ENCODE results near the gene FOCAD. TPM values are rescaled to one million over a fixed set of nuclear protein-coding genes. Genes with fewer than 3 reads are reported as not detected.

Gene FOCAD
- total and polyA plus RNA-seq, 2 of the 8 experiments (the other 6 are each of a cell fraction or from before 2014, with no cell fraction given): 22.0 to 38.4 TPM

DNA sequence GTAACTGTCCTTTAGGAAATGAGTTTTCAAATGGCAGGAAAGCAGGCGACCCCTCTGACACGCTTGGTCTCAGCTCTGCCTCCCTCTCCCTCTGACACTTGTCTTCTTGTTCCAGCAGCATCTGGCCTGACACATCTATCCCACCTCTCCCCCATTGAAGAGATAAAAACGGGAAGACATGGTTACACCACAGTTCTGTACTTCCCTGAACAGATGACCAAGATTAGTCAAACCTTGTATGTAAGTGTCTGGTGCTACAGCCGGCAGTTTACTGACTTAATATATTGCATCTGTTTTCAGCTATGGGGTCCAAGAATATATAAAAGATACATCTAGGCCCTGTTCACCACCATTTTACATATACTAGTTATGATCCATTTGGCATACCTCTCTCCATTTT, 32.1 kb upstream of the FOCAD start:
- WGBS, 2 experiments (ENCODE audit: extremely low coverage in 1 of 2, insufficient coverage in 1 of 2, insufficient read length in 1 of 2, insufficient replicate concordance in 2 of 2, low coverage in 1 of 2, low lambda C conversion rate in 2 of 2, missing lambda C conversion rate in 1 of 2): 83% methylated on average over 4 of the region's 4 CpGs; no CpG with 5 or more reads in 1 of the 2 experiments
- no peak for FAIRE-seq
- H3K4me2 ChIP-seq (ENCODE audit: insufficient read depth in 1 of 2, low read depth in 2 of 2, low read length in 2 of 2): no peak overlapping the region
- no peaks in the 10 kb centered on the region for H3K9me3 ChIP-seq (ENCODE audit: insufficient read depth in 2 of 2, low read depth in 1 of 2, low read length in 1 of 2)
- H4K5ac ChIP-seq (ENCODE audit: insufficient read length, low read depth, low read length): no peak overlapping the region
- no peaks in the 10 kb centered on the region for H3K4me1 ChIP-seq (replicated peaks in 1 of 4; ENCODE audit: control insufficient read depth in 3 of 4, insufficient read depth in 4 of 4, low read length in 3 of 4)
- H3K23me2 ChIP-seq (ENCODE audit: low read depth, low read length): no peaks in the 10 kb centered on the region
- H4K8ac ChIP-seq (ENCODE audit: extremely low read depth, insufficient read depth, low read length): no peak overlapping the region
- no peaks in the 10 kb centered on the region for H3K36me3 ChIP-seq (ENCODE audit: control insufficient read depth in 2 of 4, insufficient read depth in 4 of 4, low read length in 3 of 4)
- no peak for DNase-seq (ENCODE audit: low read depth in 1 of 2, low spot score in 2 of 2)
- no peak overlapping the region for H2AK5ac ChIP-seq (ENCODE audit: low read depth, low read length)
- CTCF ChIA-PET (ENCODE audit: partially characterized antibody): interaction anchor here (1.5 kb wide), 1 partner anchor 27 kb away, joined by 3 read pairs; no protein-coding TSS in a partner anchor
- H3K27me3 ChIP-seq (replicated peaks in 1 of 4; ENCODE audit: control insufficient read depth in 3 of 4, extremely low read depth in 1 of 4, insufficient read depth in 3 of 4, low read length in 3 of 4): no peaks in the 10 kb centered on the region
- no peak overlapping the region for H2BK20ac ChIP-seq (ENCODE audit: low read length)
- POLR2A ChIA-PET (ENCODE audit: partially characterized antibody): no interaction called here
- no peak overlapping the region for H3K27ac ChIP-seq (ENCODE audit: low read depth, low read length)
- no peak overlapping the region; the same call in 1 of the 2 replicates for H2AFZ ChIP-seq (ENCODE audit: low read length)
- H3K4ac ChIP-seq (replicated peaks; ENCODE audit: insufficient read length, low read depth, low read length): no peak overlapping the region
- H2BK120ac ChIP-seq (replicated peaks; ENCODE audit: low read depth, low read length): no peak overlapping the region
- no peak overlapping the region for H2BK15ac ChIP-seq (ENCODE audit: low read length)
- no peak overlapping the region for H2BK5ac ChIP-seq (ENCODE audit: low read depth, low read length)
- no peak overlapping the region for H3K18ac ChIP-seq (ENCODE audit: extremely low read depth, low read length)
- H4K20me1 ChIP-seq (replicated peaks in 1 of 2; ENCODE audit: control insufficient read depth in 1 of 2, insufficient read depth in 2 of 2, low read length in 2 of 2): no peaks in the 10 kb centered on the region
- H3K56ac ChIP-seq (replicated peaks; ENCODE audit: insufficient read length, low read depth, low read length): no peak overlapping the region
- H3K79me2 ChIP-seq (ENCODE audit: control insufficient read depth in 1 of 2, insufficient read depth in 2 of 2, low read length in 2 of 2): no peaks in the 10 kb centered on the region
- H3K79me1 ChIP-seq (ENCODE audit: low read depth, low read length): no peaks in the 10 kb centered on the region
- no peak overlapping the region for H3K14ac ChIP-seq (ENCODE audit: insufficient read length)
- H3K23ac ChIP-seq (ENCODE audit: insufficient read length): no peak overlapping the region
- no peak overlapping the region for H3K4me3 ChIP-seq (ENCODE audit: extremely low read depth in 1 of 4, insufficient read depth in 2 of 4, low read depth in 3 of 4, low read length in 4 of 4)
- H2BK12ac ChIP-seq (ENCODE audit: low read depth, low read length): no peak overlapping the region
- no peak overlapping the region for H4K91ac ChIP-seq (replicated peaks; ENCODE audit: insufficient read length, low read length)
- H3K9ac ChIP-seq (replicated peaks in 1 of 4; ENCODE audit: extremely low read depth in 1 of 4, low read depth in 3 of 4, low read length in 3 of 4): no peak overlapping the region
- TF ChIP-seq CBX8 (IDR thresholded peaks at IDR 0.05; ENCODE audit: borderline replicate concordance, low read depth, low read length) (no peak), CHD1 (IDR thresholded peaks at IDR 0.05; ENCODE audit: low read depth, low read length) (no peak), HDAC6 (IDR thresholded peaks at IDR 0.05; ENCODE audit: low read depth, low read length) (no peak), KDM5A (IDR thresholded peaks at IDR 0.05; ENCODE audit: low read length) (no peak), BACH1 (IDR thresholded peaks at IDR 0.05; ENCODE audit: low read length) (no peak), SUZ12 (IDR thresholded peaks at IDR 0.05; ENCODE audit: low read length) (no peak), SIN3A (conservative IDR thresholded peaks at IDR 0.05 in 1 of 2, IDR thresholded peaks at IDR 0.05 in 1 of 2; ENCODE audit: low read depth in 1 of 2, low read length in 2 of 2) (no peak), TCF12 (IDR thresholded peaks at IDR 0.05; ENCODE audit: low read depth, low read length) (no peak), ZNF274 (IDR thresholded peaks at IDR 0.05; ENCODE audit: borderline replicate concordance, extremely low read depth, low read length) (no peak), POLR2A (IDR thresholded peaks at IDR 0.05; ENCODE audit: control extremely low read depth in 1 of 2, low read depth in 2 of 2, low read length in 2 of 2) (no peak), HDAC2 (IDR thresholded peaks at IDR 0.05; ENCODE audit: borderline replicate concordance in 1 of 2, low read depth in 2 of 2, low read length in 2 of 2) (no peak)
- TF ChIP-seq, protein P1, sequence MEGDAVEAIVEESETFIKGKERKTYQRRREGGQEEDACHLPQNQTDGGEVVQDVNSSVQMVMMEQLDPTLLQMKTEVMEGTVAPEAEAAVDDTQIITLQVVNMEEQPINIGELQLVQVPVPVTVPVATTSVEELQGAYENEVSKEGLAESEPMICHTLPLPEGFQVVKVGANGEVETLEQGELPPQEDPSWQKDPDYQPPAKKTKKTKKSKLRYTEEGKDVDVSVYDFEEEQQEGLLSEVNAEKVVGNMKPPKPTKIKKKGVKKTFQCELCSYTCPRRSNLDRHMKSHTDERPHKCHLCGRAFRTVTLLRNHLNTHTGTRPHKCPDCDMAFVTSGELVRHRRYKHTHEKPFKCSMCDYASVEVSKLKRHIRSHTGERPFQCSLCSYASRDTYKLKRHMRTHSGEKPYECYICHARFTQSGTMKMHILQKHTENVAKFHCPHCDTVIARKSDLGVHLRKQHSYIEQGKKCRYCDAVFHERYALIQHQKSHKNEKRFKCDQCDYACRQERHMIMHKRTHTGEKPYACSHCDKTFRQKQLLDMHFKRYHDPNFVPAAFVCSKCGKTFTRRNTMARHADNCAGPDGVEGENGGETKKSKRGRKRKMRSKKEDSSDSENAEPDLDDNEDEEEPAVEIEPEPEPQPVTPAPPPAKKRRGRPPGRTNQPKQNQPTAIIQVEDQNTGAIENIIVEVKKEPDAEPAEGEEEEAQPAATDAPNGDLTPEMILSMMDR (IDR thresholded peaks at IDR 0.05; ENCODE audit: control extremely low read depth in 1 of 3, insufficient read depth in 1 of 3, low read depth in 1 of 3, low read length in 3 of 3): no peak

Data from H1 (cell line).